Ovary (tissue), 3 donors: ENCODE results near the gene SLC44A4.

Experiments
- CTCF ChIP-seq, 3 donors: fragments of 450-650 bp in 2 of 3; fragments of 200-600 bp in 1 of 3; IDR thresholded peaks; one replicate each; pipeline versions ENCODE4 v1.5.1 to v1.8.0; 2016 to 2022; ENCODE audit warnings: antibody characterized with exemption in 3 of 3, mild to moderate bottlenecking in 1 of 3
- EP300 ChIP-seq: sonication (generic); formaldehyde crosslinking; IDR thresholded peaks from one replicate; pipeline ENCODE4 v1.6.1; 2017; ENCODE audit warnings: antibody characterized with exemption
- POLR2A ChIP-seq: fragments of 450-650 bp; IDR thresholded peaks from one replicate; pipeline ENCODE4 v1.6.1; 2017; ENCODE audit warnings: antibody characterized with exemption, mild to moderate bottlenecking, moderate library complexity
- donor health status: DM: no; HTN: no; CAD: no.

DNA sequence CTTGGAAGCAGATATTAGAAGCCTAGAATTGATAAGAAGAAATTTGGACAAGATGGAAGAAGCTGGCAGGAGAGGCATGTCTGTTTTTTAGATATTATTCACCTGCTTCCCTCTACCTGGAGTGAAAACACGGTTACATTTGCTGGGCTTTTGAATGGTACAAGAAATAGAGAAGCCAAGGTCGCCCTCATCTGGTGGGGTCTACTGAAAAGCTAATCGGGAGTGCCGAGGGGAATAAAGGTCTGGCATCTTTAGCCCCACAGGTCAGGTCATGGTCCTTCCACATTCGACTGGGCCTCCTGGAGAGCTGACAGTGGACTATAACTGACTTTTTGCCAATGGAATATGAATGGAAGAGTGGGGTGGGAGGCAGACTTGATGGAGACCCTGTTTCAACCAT, 44.1 kb upstream of the SLC44A4 start:
- no peak for TF ChIP-seq CTCF (IDR thresholded peaks at IDR 0.05)
- no peak for TF ChIP-seq EP300
- TF ChIP-seq POLR2A = no peak
